HepG2 (cell line): ENCODE results near the gene PSEN2. TPM values are rescaled to one million over a fixed set of nuclear protein-coding genes. Genes with fewer than 3 reads are reported as not detected.

Experiments used
- AKAP8 ChIP-seq: sonication (generic); formaldehyde crosslinking; IDR thresholded peaks from 2 replicates; pipeline ENCODE4 v1.5.1; 2020; ENCODE audit warnings: mild to moderate bottlenecking, missing genetic modification reagents
- ATF6 ChIP-seq: sonication (generic); formaldehyde crosslinking; conservative IDR thresholded peaks from 2 replicates; pipeline ENCODE4 v1.4.0; 2020; ENCODE audit warnings: missing genetic modification reagents
- BCL3 ChIP-seq: sonication (generic); formaldehyde crosslinking; IDR thresholded peaks from 2 replicates; pipeline ENCODE4 v1.5.1; 2020; ENCODE audit warnings: mild to moderate bottlenecking, missing genetic modification reagents, moderate library complexity
- CBX5 ChIP-seq: sonication (generic); formaldehyde crosslinking; IDR thresholded peaks from 2 replicates; pipeline ENCODE4 v1.4.0; 2020; ENCODE audit warnings: missing genetic modification reagents, borderline replicate concordance
- DR1 ChIP-seq: sonication (generic); formaldehyde crosslinking; IDR thresholded peaks from 2 replicates; pipeline ENCODE4 v1.8.0; 2021; ENCODE audit warnings: mild to moderate bottlenecking, missing genetic modification reagents, inconsistent platforms
- ELF4 ChIP-seq: sonication (generic); formaldehyde crosslinking; IDR thresholded peaks from 2 replicates; pipeline ENCODE4 v1.5.0; 2020; ENCODE audit warnings: missing genetic modification reagents, mild to moderate bottlenecking, moderate library complexity, borderline replicate concordance
- GATAD2A ChIP-seq: IDR thresholded peaks from 2 replicates; pipeline ENCODE4 v1.6.1; 2016
- JUND ChIP-seq: sonication (generic); formaldehyde crosslinking; IDR thresholded peaks from 2 replicates; pipeline ENCODE4 v1.8.0; 2022; ENCODE audit warnings: mild to moderate bottlenecking, missing genetic modification reagents
- LCORL ChIP-seq, 2 experiments: fragments of 450-650 bp in 1 of 2; sonication (generic) in 1 of 2; formaldehyde crosslinking in 1 of 2; IDR thresholded peaks; 2 replicates each; pipeline versions ENCODE4 v1.5.0 to v1.6.1; 2017 to 2020; ENCODE audit warnings: antibody characterized with exemption in 1 of 2, missing genetic modification reagents in 1 of 2
- MAFF ChIP-seq: IDR thresholded peaks from 2 replicates; pipeline ENCODE4 v1.6.1; 2011; ENCODE audit warnings: low read depth, low read length, improper control_type of control experiment
- MED1 ChIP-seq: sonication (generic); formaldehyde crosslinking; IDR thresholded peaks from 2 replicates; pipeline ENCODE4 v1.4.0; 2020; ENCODE audit warnings: missing genetic modification reagents
- SMC3 ChIP-seq: IDR thresholded peaks from 2 replicates; pipeline ENCODE4 v1.6.1; 2011; ENCODE audit warnings: low read length, improper control_type of control experiment
- SOX6 ChIP-seq, 2 experiments: fragments of 450-650 bp in 1 of 2; sonication (generic) in 1 of 2; formaldehyde crosslinking in 1 of 2; IDR thresholded peaks; 2 replicates each; pipeline versions ENCODE4 v1.4.0 to v1.6.1; 2017 to 2020; ENCODE audit warnings: antibody characterized with exemption in 1 of 2, mild to moderate bottlenecking in 1 of 2, missing genetic modification reagents in 1 of 2
- SP140L ChIP-seq: sonication (generic); formaldehyde crosslinking; IDR thresholded peaks from 2 replicates; pipeline ENCODE4 v1.4.0; 2020; ENCODE audit warnings: missing genetic modification reagents, borderline replicate concordance
- TBL1XR1 ChIP-seq: fragments of 150-350 bp; IDR thresholded peaks from 2 replicates; pipeline ENCODE4 v1.6.1; 2014; ENCODE audit warnings: borderline replicate concordance, low read length; ENCODE audit not compliant: partially characterized antibody
- YY1 ChIP-seq: IDR thresholded peaks from 2 replicates; pipeline ENCODE4 v1.6.1; 2011; ENCODE audit warnings: low read length, low read depth, moderate library complexity, mild to moderate bottlenecking; ENCODE audit not compliant: insufficient read depth, insufficient replicate concordance
- ZKSCAN1 ChIP-seq: fragments of 150-350 bp; IDR thresholded peaks from 2 replicates; pipeline ENCODE4 v1.6.1; 2014; ENCODE audit warnings: low read length
- ZNF3 ChIP-seq: IDR thresholded peaks from 2 replicates; pipeline ENCODE4 v1.7.0; 2017; ENCODE audit warnings: inconsistent platforms
- ZNF512 ChIP-seq: sonication (generic); formaldehyde crosslinking; IDR thresholded peaks from 2 replicates; pipeline ENCODE4 v1.4.0; 2020; ENCODE audit warnings: mild to moderate bottlenecking, missing genetic modification reagents
- ZNF639 ChIP-seq: conservative IDR thresholded peaks from 2 replicates; pipeline ENCODE4 v1.6.1; 2018; ENCODE audit warnings: missing genetic modification reagents
- ZNF816 ChIP-seq: sonication (generic); formaldehyde crosslinking; IDR thresholded peaks from 2 replicates; pipeline ENCODE4 v1.8.0; 2022; ENCODE audit warnings: missing genetic modification reagents, mild to moderate bottlenecking, borderline replicate concordance
- ZUFSP ChIP-seq: sonication (generic); formaldehyde crosslinking; IDR thresholded peaks from 2 replicates; pipeline ENCODE4 v1.9.0; 2021; ENCODE audit warnings: missing genetic modification reagents, mild to moderate bottlenecking, borderline replicate concordance
- polyA plus RNA-seq, 8 experiments: library from polyadenylated mRNA; depleted of rRNA in 3 of 8; stranded (reverse) in 7 of 8; unstranded in 1 of 8; fragments of >200 nt; fragmentation: Illumina TruSeq in 4 of 8; extraction: Trizol in 4 of 8; gene quantifications; 2 replicates each; pipeline versions ENCODE4 v1.2.1 to v1.2.3, GENCODE V29; 2011 to 2016; ENCODE audit warnings: low read depth in 4 of 8, missing spikeins in 1 of 8, mixed read lengths in 1 of 8; ENCODE audit not compliant: insufficient read depth in 1 of 8
- total RNA-seq, 5 experiments: library from RNA; depleted of rRNA; stranded (reverse); fragments of >200 nt; fragmentation: Illumina TruSeq; extraction: Trizol; gene quantifications; 2 replicates each; pipeline ENCODE4 v1.2.3, GENCODE V29; 2016; ENCODE audit warnings: low read depth in 1 of 5

Gene PSEN2
- total and polyA plus RNA-seq, 2 of the 13 experiments (the other 11 are each of a cell fraction or from before 2014, with no cell fraction given): 5.9 to 13.1 TPM

GRCh38 chr1:226945106-226945857 is 74.9 kb downstream of the PSEN2 start (continued):
- TF ChIP-seq ZNF512 (CRISPR knock-in tag): no peak
- TF ChIP-seq SP140L (CRISPR knock-in tag): no peak
- TF ChIP-seq ZNF3 (CRISPR knock-in tag): no peak
- TF ChIP-seq JUND: no peak
- no peak; the same call in 1 of the 2 replicates for TF ChIP-seq CBX5 (CRISPR knock-in tag)
- TF ChIP-seq LCORL (IDR thresholded peaks at IDR 0.05): no peak
- TF ChIP-seq LCORL (CRISPR knock-in tag; IDR thresholded peaks at IDR 0.05): peak; percentile 48; the same call in 1 of the 2 replicates
- TF ChIP-seq ATF6 (CRISPR knock-in tag): no peak
- TF ChIP-seq MED1 (CRISPR knock-in tag): peak; percentile 72
- 0 out of 2 replicates have a peak, but pooled peaks have one; percentile 6 for TF ChIP-seq ZNF816 (CRISPR knock-in tag)
- TF ChIP-seq SOX6 (IDR thresholded peaks at IDR 0.05): no peak
- TF ChIP-seq SOX6 (CRISPR knock-in tag; IDR thresholded peaks at IDR 0.05): peak; percentile 86
- TF ChIP-seq MAFF: no peak
- no peak for TF ChIP-seq ZKSCAN1
- no peak for TF ChIP-seq TBL1XR1
- no peak for TF ChIP-seq ELF4 (CRISPR knock-in tag)
- TF ChIP-seq BCL3: no peak
- peak; percentile 19 for TF ChIP-seq YY1
- TF ChIP-seq ZUFSP (CRISPR knock-in tag): no peak
- TF ChIP-seq AKAP8 (CRISPR knock-in tag): peak; percentile 62; the same call in 1 of the 2 replicates
- TF ChIP-seq GATAD2A (CRISPR knock-in tag): peak; percentile 70
- TF ChIP-seq ZNF639 (CRISPR knock-in tag): no peak
- TF ChIP-seq DR1: no peak
- no peak for TF ChIP-seq SMC3
